ENCODE results near the gene SYT17. TPM values are rescaled to one million over a fixed set of nuclear protein-coding genes. Genes with fewer than 3 reads are reported as not detected.
A peak's percentile ranks its signal among the peaks of the same experiment; 100 is the strongest.

SYT17 gene
- total RNA-seq, 1 experiment from 2014 or later, result 10.3 TPM

GRCh38 chr16:19169082-19169639 lies 1.1 kb downstream of the SYT17 start:
- ATAC-seq (no peak), DNase-seq (ENCODE audit: low read depth, low spot score) (no peak)
- H3K4me2 ChIP-seq (ENCODE audit: low read length), result peak overlapping the region; percentile 99
- intact Hi-C loops (cut with micrococcal nuclease), result loop anchor here (5.0 kb wide), 1 partner anchor 333 kb away; no protein-coding TSS in a partner anchor
- peaks cover 4 to 36% of the 10 kb centered on the region in 2 experiments; a peak in 3 of 4 replicates for H3K4me1 ChIP-seq (ENCODE audit: control insufficient read depth in 1 of 2, insufficient read depth in 2 of 2, low read length in 2 of 2)
- H3K9me2 ChIP-seq (ENCODE audit: insufficient read depth), result no peaks in the 10 kb centered on the region
- no peak overlapping the region; the same call in 1 of the 2 replicates for H3K27ac ChIP-seq (ENCODE audit: low read depth, low read length)
- ChIA-PET RAD21 (ENCODE audit: low non-redundant PET in 1 of 2, low total read pairs in 2 of 2, uncharacterized antibody in 2 of 2, unreplicated experiment in 2 of 2) (interaction anchor here in 1 of 2 experiments (1.2 kb wide), 1 partner anchor 11 kb away, joined by 4 read pairs; no protein-coding TSS in a partner anchor), POLR2A (interaction anchor here (1.4 to 1.7 kb wide), 2 partner anchors 74 to 83 kb away, joined by 5 read pairs; no protein-coding TSS in a partner anchor), CTCF (interaction anchor here (2.6 kb wide), 1 partner anchor 11 kb away, joined by 11 read pairs; no protein-coding TSS in a partner anchor)
- peak overlapping the region; percentile 69 to 78 for H3K4me3 ChIP-seq (replicated peaks in 1 of 2; ENCODE audit: low read depth in 1 of 2, low read length in 2 of 2)
- TF ChIP-seq RAD21 (IDR thresholded peaks at IDR 0.05; ENCODE audit: low read depth), result no peak
- TF ChIP-seq SIN3A (IDR thresholded peaks at IDR 0.05; ENCODE audit: low read depth), result no peak
- TF ChIP-seq EZH2phosphoT487 (IDR thresholded peaks at IDR 0.05; ENCODE audit: borderline replicate concordance), result no peak
- TF ChIP-seq CTCF (IDR thresholded peaks at IDR 0.05 in 2 of 3, conservative IDR thresholded peaks at IDR 0.05 in 1 of 3; ENCODE audit: borderline replicate concordance in 1 of 3, insufficient read depth in 1 of 3, low read depth in 2 of 3, low read length in 2 of 3), result no peak
- no peak for TF ChIP-seq CEBPB (IDR thresholded peaks at IDR 0.05; ENCODE audit: low read depth)
- TF ChIP-seq ELF1 (IDR thresholded peaks at IDR 0.05; ENCODE audit: borderline replicate concordance, low read depth), result no peak
- TF ChIP-seq, protein P1, sequence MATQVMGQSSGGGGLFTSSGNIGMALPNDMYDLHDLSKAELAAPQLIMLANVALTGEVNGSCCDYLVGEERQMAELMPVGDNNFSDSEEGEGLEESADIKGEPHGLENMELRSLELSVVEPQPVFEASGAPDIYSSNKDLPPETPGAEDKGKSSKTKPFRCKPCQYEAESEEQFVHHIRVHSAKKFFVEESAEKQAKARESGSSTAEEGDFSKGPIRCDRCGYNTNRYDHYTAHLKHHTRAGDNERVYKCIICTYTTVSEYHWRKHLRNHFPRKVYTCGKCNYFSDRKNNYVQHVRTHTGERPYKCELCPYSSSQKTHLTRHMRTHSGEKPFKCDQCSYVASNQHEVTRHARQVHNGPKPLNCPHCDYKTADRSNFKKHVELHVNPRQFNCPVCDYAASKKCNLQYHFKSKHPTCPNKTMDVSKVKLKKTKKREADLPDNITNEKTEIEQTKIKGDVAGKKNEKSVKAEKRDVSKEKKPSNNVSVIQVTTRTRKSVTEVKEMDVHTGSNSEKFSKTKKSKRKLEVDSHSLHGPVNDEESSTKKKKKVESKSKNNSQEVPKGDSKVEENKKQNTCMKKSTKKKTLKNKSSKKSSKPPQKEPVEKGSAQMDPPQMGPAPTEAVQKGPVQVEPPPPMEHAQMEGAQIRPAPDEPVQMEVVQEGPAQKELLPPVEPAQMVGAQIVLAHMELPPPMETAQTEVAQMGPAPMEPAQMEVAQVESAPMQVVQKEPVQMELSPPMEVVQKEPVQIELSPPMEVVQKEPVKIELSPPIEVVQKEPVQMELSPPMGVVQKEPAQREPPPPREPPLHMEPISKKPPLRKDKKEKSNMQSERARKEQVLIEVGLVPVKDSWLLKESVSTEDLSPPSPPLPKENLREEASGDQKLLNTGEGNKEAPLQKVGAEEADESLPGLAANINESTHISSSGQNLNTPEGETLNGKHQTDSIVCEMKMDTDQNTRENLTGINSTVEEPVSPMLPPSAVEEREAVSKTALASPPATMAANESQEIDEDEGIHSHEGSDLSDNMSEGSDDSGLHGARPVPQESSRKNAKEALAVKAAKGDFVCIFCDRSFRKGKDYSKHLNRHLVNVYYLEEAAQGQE (IDR thresholded peaks at IDR 0.05; ENCODE audit: low read depth), result no peak
- TF ChIP-seq EGR1 (IDR thresholded peaks at IDR 0.05; ENCODE audit: low read depth), result no peak
- no peak for TF ChIP-seq CBX3 (IDR thresholded peaks at IDR 0.05; ENCODE audit: low read depth)
- TF ChIP-seq, protein P2, sequence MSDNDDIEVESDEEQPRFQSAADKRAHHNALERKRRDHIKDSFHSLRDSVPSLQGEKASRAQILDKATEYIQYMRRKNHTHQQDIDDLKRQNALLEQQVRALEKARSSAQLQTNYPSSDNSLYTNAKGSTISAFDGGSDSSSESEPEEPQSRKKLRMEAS (IDR thresholded peaks at IDR 0.05), result no peak
- TF ChIP-seq, protein P3, sequence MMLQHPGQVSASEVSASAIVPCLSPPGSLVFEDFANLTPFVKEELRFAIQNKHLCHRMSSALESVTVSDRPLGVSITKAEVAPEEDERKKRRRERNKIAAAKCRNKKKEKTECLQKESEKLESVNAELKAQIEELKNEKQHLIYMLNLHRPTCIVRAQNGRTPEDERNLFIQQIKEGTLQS (IDR thresholded peaks at IDR 0.05), result no peak
- no peak for TF ChIP-seq EZH2 (IDR thresholded peaks at IDR 0.05)
- TF ChIP-seq ZFX (IDR thresholded peaks at IDR 0.05), result no peak
- TF ChIP-seq SRF (IDR thresholded peaks at IDR 0.05; ENCODE audit: low read depth), result no peak
- no peak for TF ChIP-seq YY1 (IDR thresholded peaks at IDR 0.05; ENCODE audit: extremely low read depth, insufficient replicate concordance, low read depth, low read length)
- no peak for TF ChIP-seq ZBTB33 (IDR thresholded peaks at IDR 0.05; ENCODE audit: extremely low read depth, insufficient replicate concordance, low read length)
- TF ChIP-seq TCF7L2 (IDR thresholded peaks at IDR 0.05; ENCODE audit: borderline replicate concordance, extremely low read depth, insufficient read depth, insufficient read length), result no peak
- no peak for TF ChIP-seq ZNF274 (IDR thresholded peaks at IDR 0.05; ENCODE audit: low read depth, low read length)
- no peak for TF ChIP-seq SP1 (IDR thresholded peaks at IDR 0.05; ENCODE audit: low read depth)
- H3K9ac ChIP-seq (ENCODE audit: low read length), result peak overlapping the region; percentile 69
- no peaks in the 10 kb centered on the region for H3K27me3 ChIP-seq (ENCODE audit: insufficient read depth, low read length)
- H4K20me1 ChIP-seq (ENCODE audit: insufficient read depth), result no peaks in the 10 kb centered on the region
- H2AFZ ChIP-seq (ENCODE audit: low read depth, low read length, poor library complexity, severe bottlenecking), result no peak overlapping the region
- H3K79me2 ChIP-seq (ENCODE audit: insufficient read depth, low read length), result no peaks in the 10 kb centered on the region
- BruUV-seq (replicated peaks), result no TSS peak
- no peaks in the 10 kb centered on the region for H3K36me3 ChIP-seq (ENCODE audit: control insufficient read depth in 1 of 2, insufficient read depth in 2 of 2, low read length in 2 of 2)
- H3K9me3 ChIP-seq (ENCODE audit: control insufficient read depth in 1 of 2, insufficient read depth in 1 of 2, low read depth in 1 of 2, low read length in 2 of 2), result no peaks in the 10 kb centered on the region
